CD4-positive, alpha-beta T cell treated with Interleukin-12 subunit alpha and Interleukin-12 subunit beta, for 1 hour (primary cell): Measurements from ENCODE around the gene RGL1.
"Not testable (repeated sequence)": the region's sequence is repeated elsewhere in the genome, so short reads cannot be mapped to it uniquely, and the experiment has no call there.

Experiments
- DNase-seq: peaks from one replicate; pipeline ENCODE4 v3.0.0-alpha.2; 2020

The RGL1 gene

DNA sequence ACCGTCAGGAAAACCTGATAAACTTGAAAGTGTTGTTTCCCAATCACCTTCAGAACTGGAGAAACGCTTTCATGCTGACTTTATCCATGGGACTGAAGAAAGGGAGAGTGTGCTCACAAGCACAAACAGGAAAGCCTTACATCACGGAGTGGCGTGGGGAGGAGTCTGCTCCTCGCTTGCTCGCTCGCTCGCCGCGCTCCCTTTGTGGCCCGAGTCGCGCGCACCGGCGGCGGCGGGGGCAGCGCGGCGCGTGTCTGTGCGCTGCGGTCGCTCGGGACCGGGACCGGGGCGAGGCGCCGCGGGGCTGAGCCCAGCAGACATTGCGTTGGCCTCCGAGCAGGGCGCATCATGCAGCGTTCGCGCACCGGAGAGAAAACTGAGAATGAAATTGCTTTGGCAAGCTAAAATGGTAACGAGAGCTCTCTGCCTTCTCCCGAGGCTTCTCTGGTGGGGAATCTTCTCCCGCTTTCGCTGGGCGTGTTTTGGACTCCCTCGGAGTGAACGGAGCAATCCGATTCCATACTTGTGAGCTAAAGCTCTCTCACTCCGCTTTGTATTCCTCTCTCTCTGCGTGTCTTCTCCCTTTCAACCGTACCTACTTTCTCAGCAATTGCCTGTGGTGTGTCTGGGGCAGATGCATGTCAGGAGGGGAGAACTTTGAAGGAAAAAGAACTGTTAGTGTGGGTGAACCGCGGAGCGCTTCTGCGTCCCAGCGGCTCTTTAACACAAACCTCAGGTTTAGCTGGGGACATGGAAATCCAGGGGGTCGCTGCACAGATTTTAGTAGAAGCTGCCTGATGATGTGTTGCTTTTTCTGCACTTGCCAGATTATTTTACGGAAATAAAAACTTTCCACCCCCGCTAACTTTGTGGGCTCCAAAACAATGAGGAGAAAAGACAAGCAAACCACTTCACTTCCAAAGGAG, at the start of gene RGL1:
Gene RGL1 (plus strand): TSS at position 205 of the 926 bp plus-strand sequence. CDS start 178 bp downstream, at position 383.
- DNase-seq = peak; percentile 8

DNA sequence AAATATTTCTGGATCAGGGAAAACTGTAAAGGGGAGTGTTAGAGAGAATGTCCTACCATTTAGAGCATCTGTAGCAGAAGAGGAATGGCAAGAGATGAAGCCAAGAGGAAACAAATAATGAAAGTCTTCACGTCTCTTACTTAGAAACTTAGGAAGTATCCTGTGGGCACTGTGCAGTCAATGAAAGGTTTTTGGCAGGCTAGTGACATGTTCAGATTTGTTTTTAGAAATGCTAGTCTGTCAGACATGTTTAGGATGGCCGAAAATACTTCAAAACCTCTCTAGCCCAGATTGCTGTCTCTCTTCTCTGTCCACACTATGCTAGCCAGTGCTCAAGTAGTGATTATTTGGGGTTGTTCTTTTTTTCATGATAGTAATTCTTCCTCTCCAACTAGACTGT, 48.6 kb upstream of the RGL1 start:
- DNase-seq = no peak

DNA sequence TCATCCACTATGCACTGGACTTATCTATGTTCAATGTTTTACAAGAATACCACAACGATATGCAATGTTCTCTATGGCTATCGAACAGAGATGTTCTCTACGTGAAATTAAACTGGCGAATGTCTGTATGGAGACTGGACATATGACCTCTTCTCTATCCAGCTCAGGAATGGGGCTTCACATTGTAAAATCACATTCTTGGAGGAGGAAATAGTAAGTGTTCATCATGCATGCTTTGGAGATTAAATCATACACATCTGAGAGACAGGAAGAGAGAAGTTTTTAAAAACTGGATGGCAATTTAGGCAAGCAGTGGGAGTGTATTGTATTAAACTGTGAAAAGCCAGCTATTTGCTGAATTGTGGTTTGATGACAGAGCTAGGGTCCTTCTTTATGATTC, 47.9 kb upstream of the RGL1 start:
- DNase-seq = no peak

DNA sequence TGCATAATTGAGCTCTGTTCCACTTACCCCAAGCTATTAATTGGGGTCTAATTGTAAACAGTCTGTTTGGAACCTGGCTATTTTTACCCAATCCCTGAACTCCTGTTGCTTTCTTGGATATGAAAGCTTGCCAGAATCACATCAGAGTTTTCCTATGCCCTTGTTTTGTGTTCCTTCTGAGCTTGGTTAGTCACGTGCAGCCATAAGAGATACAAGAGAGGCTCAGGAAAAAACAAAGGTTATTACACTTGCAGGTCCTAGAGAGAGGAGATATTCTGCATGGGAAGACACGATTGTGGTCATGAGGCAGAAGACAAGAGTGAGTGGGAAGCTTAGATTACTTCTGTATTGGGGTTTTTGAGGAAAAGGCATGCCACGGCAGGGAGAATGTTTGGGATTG, 46.0 kb upstream of the RGL1 start:
- DNase-seq = no peak

DNA sequence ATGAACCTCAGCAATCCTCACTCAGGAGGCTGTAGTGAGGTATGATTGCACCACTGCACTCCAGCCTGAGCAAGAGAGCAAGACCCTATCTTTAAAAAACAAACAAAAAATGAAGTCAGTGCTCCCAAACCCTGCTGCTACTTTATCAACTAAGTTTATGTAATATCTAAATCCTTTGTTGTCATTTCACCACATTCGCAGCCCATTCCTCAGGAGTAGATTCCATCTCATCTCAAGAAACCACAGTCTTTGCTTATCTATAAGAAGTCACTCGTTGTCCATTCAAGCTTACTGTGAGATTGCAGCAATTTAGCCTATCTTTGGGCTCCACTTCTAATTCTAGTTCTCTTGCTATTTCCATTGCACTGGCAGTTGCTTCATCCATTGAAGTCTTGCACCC, 44.3 kb upstream of the RGL1 start:
- no peak for DNase-seq

DNA sequence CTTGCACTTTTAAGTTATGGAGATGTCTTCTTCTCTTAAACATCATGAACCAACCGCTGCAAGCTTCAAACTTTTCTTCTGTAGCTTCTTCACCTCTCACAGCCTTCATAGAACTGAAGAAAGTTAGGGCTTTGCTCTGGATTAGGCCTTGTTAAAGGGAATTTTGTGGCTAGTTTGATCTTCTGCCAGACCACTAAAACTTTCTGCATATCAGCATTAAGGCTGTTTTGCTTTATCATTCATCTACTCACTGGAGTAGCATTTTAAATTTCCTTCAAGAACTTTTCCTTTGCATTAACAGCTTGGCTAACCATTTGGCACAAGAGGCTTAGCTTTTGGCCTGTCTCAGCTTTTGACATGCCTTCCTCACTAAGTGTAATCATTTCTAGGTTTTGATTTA, 43.0 kb upstream of the RGL1 start:
- no peak for DNase-seq

DNA sequence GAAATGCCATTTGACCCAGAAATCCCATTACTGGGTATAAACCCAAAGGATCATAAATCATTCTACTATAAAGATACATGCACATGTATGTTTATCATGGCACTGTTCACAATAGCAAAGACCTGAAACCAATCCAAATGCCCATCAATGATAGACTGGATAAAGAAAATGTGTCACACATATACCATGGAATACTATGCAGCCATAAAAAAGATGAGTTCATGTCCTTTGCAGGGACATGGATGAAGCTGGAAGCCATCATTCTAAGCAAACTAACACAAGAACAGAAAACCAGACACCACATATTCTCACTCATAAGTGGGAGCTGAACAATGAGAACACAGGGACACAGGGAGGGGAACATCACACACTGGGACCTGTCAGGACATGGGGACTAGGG, 42.1 kb upstream of the RGL1 start:
- not testable (repeated sequence) for DNase-seq

DNA sequence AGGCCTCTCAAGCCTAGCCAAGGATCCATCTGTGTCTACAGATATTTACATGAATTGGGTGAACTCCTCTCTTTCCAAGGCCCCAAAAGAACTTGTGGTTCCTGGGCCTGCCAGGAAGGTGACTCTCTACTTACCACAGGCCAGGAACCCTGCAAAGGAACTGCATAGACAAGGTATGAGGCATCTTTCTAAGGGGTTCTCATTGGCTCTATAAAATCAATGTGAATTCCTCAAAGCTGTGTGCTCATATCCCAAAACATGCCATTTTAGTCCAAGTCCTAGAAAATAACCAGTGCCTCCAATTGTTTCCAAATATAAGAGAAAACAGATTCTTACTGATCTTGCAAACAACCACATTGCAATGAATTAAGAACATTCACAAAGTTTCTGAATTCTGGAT, 39.9 kb upstream of the RGL1 start:
- DNase-seq = no peak

DNA sequence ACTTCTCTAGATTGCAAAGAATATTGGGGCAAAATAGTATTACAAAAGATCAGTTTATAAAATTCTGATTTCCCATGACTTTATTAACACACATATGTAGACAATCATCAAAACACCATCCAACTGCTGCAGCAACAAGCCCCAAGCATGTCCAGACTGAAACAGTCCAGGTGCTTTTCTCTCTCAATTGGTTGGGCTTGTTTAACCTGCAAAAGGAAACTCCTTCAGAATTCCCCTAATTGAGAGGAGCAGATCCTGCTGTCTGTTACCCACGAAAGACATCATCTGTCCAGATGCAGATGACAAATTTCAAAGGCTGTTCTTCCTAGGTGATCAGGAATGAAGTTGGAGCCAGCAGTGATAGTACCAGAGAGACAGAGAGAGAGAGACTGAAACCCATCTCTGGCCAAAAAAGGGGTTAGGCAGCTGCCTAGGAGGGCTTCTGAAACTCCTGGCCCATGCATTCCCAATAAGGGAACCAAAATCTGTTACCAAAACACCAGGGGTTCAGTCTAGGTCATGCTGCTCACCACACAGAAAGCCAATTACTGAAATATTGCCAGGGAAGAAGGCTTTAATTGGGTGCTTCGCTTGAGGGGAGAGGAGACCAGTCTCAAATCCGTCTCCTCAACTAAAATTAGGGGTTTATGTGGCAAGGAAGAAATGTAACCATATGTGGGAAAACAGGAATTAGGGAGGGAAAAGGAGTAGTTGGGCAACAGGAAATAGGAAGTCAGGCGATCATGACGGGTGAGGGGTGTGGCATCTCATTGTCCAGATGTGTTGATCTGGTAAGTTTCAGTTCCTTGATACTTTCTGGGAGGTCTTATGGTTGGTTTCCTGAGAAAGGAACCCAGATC, 34.7 kb upstream of the RGL1 start:
- DNase-seq = no peak

DNA sequence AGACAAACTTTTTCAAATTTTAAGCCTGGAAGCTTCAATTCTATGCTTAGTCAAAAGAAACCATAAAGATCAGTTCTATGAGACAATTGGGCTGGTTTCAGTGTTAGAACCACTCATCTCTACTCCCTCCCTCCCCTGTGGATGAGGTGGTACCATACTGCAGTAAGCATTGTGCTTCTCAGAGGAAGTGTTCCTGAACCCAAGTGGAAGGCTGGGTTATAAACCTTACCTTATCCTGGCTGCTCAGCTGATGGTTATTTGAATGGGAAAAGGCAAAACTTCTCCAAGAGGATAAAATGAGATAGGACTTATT, 34.1 kb upstream of the RGL1 start:
- no peak for DNase-seq

DNA sequence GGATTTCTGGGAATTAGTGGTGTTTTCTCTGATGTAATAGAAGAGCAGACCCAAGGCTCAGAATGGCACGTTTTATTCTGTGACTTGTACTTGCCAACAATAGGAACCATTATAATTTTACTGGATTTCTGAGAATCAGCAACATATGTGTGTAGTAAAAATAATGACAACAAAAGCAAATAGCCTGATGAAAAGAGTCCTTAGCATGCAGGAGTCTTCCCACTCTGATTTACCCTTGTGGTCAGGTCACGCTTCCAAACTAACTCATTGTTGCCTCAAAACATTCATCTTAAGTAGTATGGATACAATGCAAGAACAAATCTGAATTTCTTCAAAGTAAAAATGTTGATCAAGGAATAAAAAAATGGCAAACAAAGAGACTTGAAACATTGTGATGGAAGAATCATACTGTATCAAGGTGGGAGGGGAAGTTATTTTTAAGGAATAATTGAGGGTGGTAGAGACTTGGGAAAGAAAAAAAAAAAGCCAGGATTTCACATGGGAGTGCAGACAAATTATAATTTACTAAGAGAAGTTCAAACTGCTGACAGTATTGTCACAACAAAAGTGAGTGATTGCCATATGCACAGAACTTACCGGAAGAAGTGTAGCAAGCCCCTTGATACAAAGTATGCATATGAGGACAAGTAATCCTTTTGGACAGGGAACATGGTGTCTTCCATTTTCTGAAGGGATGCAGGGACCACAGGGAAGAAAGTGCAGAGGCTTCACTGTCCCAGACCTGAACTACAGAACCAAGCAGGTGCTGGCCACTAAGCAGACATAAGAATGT, 31.2 kb upstream of the RGL1 start:
- no peak for DNase-seq

DNA sequence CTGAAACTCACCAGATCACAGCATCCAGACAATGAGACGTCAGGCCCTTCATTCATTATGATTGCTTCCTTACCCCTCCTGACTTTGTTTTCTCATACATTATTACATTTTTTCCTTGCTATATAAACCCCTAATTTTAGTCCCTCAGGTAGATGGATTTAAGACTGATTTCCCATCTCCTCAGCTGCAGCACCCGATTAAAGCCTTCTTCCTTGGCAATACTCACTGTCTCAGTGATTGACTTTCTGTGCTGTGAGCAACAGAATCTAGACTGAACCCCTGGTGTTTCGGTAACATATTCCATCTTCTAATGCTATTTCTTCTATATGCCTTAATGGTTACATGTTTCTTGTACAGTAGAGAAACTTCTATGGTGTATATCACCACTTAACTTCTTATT, 30.0 kb upstream of the RGL1 start:
- DNase-seq = no peak

DNA sequence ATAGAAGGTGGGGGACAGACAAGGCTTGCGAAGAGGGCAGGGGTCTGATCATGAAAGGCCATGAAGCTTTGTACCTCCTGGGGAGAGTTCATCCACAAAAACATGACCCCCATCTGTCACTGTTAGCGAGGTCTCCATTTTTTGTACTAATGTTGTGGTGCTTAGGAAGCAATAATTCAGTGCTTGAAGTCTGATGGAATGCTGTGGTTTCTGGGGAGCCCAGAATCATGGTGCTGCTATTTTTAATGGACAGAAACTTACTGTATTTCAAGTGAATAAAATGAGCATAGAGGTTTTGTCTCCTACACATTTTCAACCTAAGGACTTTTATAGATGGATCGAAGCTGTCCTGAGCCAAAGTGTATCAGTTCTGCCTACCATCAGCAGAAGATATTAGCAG, 28.2 kb upstream of the RGL1 start:
- DNase-seq = no peak

DNA sequence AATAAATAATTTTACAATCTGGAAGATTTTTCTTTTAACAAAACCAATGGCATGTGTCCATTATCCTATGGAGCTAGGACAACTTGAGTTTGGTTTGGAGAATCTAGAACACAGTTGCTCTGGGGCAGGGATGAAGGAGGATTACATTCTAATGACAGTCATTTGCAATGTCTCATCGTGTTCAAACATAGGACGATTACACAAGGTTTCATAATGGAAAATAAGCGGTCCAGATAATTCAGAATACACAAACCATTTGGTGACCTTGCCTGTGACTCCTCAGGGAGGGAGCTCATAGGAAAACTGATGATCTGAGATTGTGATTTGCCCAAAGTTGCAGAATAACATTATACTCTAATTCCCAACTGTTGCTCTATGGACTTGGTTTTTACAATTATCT, 27.6 kb upstream of the RGL1 start:
- DNase-seq = no peak

DNA sequence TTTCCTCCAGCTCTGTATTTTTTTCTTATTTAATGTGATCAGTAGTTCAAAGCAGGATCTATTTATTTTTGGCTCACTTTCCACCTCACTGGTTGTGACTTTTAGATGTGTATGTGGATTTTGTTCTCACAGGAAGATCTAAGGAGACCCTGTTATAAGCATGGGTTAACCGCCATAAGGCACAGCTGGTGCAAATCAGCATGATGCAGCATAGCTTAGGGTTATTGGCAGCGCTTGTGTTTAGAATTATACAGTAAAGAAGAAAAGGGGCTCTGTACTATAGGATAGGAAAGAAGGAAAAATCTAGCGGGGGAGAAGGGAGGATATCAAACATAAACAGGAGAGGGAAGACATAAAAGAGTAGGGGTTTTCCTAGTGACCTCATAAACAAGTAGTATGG, 26.9 kb upstream of the RGL1 start:
- DNase-seq = no peak

DNA sequence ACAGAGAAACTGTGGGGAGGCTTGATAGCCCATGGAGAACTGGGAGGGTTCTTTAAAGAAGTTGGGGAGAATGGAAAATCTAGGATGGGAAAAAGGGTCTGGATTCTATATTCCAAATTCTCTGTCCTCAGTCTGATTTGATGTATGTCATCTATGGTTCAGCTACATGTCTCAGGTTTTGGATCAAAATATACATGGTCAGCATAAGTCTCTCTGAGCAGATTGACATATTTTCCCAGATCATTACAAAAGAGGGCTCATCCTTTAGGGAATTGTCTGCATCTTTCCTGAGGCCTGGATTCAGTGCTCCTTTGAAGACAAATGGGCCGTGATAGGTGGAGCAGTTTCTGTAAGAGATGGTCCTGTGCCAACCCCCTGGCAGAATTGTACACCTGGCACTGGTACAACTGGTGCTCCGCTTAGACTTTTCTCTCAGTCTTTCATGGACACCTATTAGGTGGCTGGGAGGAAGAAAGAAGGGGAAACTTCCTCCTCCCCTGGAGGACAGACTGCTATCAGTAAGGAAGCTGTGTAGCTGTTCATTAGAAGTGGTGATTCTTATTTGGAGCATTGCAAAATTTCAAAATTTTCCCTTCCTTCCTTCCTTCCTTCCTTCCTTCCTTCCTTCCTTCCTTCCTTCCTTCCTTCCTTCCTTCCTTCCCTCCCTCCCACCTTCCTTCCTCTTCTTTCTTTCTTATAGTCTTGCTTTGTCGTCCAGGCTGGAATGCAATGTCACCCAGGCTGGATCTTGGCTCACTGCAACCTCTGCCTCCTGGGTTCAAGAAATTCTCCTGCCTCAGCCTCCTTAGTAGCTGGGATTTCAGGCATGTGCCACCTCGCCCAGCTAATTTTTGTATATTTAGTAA, 26.1 kb upstream of the RGL1 start:
- no peak for DNase-seq

DNA sequence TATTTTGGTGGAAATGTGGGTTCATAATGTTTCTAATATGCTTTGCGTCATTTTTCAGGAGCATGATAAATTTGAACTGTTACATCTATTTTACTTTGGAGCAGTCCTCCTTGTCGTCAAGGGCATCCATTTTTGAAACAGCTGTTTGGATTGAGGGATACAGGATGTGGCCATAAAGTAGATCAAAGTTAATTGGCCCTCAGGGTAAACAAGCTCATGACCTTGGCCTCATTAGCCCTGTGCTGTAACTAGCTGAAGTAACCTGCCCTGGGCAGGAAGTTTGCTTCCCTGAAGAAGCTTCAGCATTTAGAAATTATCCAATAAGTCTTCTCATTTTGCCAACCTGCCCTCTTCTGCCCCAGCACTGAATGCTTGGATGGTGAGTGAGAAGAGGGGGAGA, 24.8 kb upstream of the RGL1 start:
- DNase-seq = no peak

DNA sequence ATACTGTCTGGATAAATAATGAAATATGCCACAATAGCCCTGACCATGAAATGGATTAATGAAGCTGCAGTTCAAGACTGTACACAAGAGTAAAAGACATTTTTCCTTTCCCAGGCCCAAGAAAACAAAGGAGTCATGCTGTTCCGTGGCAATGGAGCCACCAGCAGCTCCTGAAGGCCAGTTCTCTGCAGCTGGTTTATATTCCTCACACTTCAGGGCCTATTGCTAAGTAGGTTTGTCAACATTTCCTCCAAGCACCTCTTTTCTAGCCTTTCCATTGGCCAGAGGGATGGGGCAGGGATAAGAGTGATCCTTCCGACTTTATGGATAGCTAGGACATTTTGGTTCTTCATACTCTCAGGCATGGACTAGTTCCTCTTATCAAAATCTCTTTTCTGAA, 24.2 kb upstream of the RGL1 start:
- no peak for DNase-seq

DNA sequence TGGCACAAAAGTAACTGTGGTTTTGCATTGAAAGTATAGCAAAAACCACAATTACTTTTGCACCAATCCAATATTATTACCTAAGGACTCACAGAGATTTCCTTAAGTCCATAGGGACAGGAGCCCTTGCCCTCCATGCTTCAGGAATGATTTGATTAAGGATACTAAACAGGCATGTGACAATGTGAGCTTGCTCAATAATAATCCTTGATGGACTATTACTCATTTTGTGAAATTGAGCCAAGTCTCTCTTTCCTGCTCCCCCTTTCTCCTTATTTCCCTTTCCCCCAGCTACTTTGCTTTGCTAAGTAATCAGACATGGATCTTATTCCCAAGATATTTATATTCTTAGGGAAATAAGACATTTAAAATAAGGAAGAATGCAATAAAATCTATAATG, 21.6 kb upstream of the RGL1 start:
- DNase-seq = no peak

DNA sequence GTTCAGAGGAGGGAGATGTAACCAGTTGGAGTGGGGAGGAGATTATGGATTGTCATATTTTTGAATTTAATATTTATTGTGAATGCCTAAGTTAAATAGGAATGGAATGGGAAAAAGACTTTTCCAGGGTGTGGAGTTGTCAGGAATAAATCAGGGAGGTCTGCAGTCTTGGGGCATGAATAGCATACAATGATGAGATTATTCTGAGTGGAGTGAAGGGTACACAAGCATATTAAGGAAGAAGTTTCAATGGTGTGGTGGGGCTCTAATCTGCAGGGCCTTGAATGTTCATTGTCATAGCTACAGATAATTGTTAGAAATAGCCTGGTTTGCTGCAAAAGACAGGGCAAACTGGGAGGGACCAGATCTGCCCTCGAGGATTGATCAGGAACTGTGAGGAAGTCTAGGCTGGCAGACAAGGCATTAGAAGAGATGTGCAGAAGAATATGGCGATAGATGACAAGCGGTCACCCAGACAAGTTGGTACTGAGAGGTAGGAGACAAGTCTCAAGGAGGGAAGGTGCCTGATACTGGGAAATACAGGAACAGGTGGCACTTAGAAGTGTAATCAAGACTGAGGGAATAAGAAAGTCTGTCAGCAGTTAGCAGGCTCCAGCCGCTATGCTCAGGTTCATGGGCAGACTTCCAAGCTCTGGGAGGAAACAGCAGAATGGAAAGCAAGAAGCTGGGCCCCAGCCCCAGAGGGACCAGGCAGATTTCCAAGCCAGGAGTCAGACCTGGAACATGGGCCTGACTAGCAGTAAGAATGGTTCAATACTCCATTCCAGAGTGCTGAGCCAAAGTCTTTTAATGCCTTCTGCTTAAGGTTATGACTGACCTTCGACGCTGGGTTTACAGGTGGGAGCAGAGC, 20.9 kb upstream of the RGL1 start:
- DNase-seq = no peak

DNA sequence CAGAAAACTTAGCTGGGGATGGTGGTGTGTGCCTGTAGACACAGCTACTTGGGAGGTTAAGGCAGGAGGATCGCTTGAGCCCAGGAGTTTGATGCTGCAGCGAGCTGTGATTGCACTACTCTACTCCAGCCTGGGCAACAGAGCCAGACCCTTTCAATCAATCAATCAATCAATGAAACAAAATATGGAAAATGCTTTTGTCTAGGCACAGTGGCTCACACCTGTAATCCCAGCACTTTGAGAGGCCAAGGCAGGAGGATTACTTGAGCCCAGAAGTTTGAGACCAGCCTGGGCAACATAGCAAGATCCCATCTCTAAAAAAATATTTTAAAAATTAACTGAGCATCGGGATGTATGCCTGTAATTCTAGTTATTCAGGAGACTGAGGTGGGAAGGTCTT, 19.0 kb upstream of the RGL1 start:
- not testable (repeated sequence) for DNase-seq
